ENCODE results near the gene TTC28. TPM values are rescaled to one million over a fixed set of nuclear protein-coding genes. Genes with fewer than 3 reads are reported as not detected.
"Not testable (repeated sequence)": the region's sequence is repeated elsewhere in the genome, so short reads cannot be mapped to it uniquely, and the experiment has no call there.

TTC28 gene
- polyA plus RNA-seq, 1 donor from 2014 or later = 0.30 TPM

DNA sequence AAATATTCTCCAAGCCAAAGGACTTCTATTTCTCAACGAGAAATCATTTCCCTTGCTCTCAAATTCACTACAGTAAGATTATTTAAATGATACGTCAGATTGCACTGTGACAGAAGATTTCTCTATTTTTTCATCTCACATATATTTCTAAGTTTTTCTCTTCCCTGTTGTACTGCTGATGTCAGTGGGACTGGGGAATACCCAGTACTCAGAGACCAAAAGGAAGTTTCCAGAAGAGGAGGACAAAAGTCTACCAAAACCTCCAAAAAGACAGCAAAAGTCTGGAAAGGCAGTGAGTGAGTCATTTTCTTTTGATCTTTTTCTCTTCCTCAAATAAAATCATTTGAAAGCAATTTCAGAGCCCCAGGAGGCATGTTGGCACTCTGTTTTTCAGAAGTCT is 610.8 kb downstream of the TTC28 start:
- Mint-ChIP-seq H3K36me3 (no peaks in the 10 kb centered on the region), H3K27ac (no peak overlapping the region), H3K9me3 (peaks cover 0 to 2% (median 0%) of the 10 kb centered on the region in 3 donors), H3K4me3 (no peak overlapping the region), H3K4me1 (no peaks in the 10 kb centered on the region), H3K27me3 (peaks cover 6% of the 10 kb centered on the region)

DNA sequence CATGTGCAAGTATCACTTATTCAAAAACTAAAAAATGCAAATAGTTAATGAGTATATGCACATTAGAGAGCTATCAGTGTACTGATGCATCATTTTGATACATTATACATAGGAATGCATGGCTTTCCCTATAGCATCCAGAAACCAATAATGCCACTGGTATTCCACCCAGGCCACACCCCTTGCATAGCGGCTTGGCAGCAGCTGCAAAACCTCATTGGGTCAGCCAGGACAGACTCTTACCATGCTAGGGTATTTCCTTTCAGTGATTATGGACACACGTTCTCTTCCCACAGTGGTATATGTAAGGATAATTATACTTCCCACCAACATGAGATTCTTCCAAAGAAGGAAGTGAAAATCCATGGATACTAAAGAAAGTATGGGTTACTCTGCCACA is 614.7 kb downstream of the TTC28 start:
- no peak overlapping the region for H3K4me3 Mint-ChIP-seq
- H3K27me3 Mint-ChIP-seq = peaks cover 10% of the 10 kb centered on the region
- no peaks in the 10 kb centered on the region for H3K4me1 Mint-ChIP-seq
- no peaks in the 10 kb centered on the region for H3K36me3 Mint-ChIP-seq
- H3K27ac Mint-ChIP-seq = no peak overlapping the region
- H3K9me3 Mint-ChIP-seq = peaks cover 0 to 3% (median 2%) of the 10 kb centered on the region in 3 donors

DNA sequence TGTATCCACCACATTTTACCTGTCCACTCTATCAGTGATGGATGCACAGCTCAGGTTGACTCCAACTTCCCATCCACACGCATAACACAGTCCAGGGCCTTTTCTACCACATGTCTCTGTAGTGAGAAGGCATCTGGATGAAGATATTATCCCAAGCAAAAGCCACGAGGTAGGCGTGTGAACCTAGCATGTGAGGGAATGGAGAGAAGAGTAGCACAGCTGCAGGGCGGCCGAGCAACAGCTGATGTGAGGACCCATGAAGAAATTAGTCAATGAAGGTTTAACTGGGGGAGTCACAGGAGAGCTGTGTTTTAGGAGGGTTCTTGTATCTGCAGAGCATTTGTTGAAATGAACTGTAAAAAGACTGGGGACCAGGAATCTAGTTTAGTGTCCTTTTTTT is 616.0 kb downstream of the TTC28 start:
- peaks cover 10% of the 10 kb centered on the region for H3K27me3 Mint-ChIP-seq
- H3K4me1 Mint-ChIP-seq = no peaks in the 10 kb centered on the region
- no peak overlapping the region for H3K27ac Mint-ChIP-seq
- no peaks in the 10 kb centered on the region for H3K36me3 Mint-ChIP-seq
- H3K9me3 Mint-ChIP-seq = peaks cover 0 to 3% (median 2%) of the 10 kb centered on the region in 3 donors
- H3K4me3 Mint-ChIP-seq = no peak overlapping the region

DNA sequence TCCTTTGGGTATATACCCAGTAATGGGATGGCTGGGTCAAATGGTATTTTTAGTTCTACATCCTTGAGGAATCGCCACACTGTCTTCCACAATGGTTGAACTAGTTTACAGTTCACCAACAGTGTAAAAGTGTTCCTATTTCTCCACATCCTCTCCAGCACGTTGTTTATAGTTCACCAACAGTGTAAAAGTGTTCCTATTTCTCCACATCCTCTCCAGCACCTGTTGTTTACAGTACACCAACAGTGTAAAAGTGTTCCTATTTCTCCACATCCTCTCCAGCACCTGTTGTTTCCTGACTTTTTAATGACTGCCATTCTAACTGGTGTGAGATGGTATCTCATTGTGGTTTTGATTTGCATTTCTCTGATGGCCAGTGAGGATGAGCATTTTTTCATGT is 619.0 kb downstream of the TTC28 start:
- not testable (repeated sequence) for H3K36me3 Mint-ChIP-seq, H3K4me1 Mint-ChIP-seq, H3K4me3 Mint-ChIP-seq, H3K27me3 Mint-ChIP-seq, H3K27ac Mint-ChIP-seq, H3K9me3 Mint-ChIP-seq

DNA sequence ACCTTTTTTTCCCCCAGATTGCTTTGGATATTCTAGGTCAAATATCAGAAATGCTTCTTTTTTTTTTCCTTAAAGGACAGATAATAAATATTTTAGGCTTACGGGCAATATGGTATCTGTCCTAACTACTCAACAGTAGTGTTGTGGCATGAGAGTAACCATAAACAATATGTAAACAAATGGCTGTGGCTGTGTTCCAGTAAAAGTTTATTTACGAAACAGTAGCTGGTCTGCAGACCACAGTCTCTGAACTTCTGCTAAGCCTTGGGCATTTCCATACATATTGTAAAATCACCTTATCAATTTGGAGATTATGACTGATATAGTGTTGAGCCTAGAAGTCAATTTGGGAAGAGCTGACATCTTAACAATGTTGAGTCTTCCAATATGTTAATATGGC is 621.6 kb downstream of the TTC28 start:
- H3K4me1 Mint-ChIP-seq = no peaks in the 10 kb centered on the region
- no peak overlapping the region for H3K27ac Mint-ChIP-seq
- peaks cover 2% of the 10 kb centered on the region for H3K27me3 Mint-ChIP-seq
- peaks cover 0 to 3% (median 0%) of the 10 kb centered on the region in 3 donors for H3K9me3 Mint-ChIP-seq
- no peaks in the 10 kb centered on the region for H3K36me3 Mint-ChIP-seq
- no peak overlapping the region for H3K4me3 Mint-ChIP-seq

DNA sequence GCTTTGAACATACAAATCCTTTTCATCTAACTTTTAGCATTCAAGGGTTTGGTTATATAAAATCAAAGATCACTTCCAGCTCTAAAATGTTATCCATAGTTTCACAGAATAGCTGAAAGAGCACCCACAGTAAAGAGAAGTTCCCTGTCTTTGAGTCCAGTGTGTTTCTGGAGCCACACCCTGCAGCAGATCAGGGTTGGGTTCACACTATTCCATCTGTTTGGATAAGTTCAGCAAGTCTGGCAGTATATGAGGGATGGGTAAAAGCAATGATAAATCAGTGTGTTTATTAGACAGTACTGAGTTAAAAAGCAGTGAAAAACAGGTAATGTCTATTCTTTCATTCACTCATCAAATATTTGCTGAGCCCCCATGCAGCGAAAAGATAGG is 624.8 kb downstream of the TTC28 start:
- H3K27ac Mint-ChIP-seq = peak overlapping the region in 1 of 3 donors; percentile 8
- H3K27me3 Mint-ChIP-seq = no peaks in the 10 kb centered on the region
- H3K4me1 Mint-ChIP-seq = no peaks in the 10 kb centered on the region
- no peak overlapping the region for H3K4me3 Mint-ChIP-seq
- H3K36me3 Mint-ChIP-seq = no peaks in the 10 kb centered on the region
- no peaks in the 10 kb centered on the region for H3K9me3 Mint-ChIP-seq

DNA sequence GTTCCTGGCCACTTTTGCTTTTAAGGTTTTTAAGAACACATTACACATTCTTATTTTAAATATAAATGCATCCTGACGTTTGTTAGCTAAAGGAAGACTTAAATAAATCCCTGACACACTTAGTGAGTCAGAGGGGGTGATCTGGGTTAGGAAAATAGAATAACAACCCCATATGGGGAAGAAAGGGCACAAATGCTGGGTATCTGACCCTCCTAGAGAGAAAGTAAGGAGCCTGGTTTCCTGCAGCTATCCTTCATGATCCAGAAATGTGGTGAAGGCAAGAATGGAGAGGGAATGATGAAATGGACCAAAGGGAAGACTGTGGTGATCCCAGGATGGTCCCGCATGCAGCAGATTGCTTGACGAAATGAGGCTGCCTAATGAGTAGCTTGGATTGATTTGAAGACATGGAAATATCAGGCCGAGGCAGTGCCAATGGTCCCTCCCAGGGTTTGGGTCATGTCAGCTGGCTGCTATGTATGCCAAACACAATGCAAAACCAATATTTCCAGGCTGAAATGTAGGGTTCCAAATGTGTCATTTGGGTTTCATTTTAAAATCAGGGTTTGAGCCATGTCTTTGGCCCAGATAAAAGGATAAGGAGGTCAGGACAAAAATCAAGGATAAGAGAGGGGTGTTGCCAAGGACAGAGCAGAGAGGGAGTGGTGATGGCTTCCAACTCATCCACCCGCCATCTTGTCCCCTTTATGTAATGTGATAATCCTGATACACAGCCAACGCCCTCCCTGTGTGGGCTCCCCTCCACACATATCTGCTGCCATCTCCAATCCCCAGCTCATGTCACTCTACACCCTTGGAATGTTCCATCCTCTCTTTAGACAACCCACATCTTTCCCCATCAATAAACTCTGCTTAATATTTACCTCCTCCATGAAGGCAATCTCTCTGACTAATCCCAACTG is 625.5 kb downstream of the TTC28 start:
- Mint-ChIP-seq H3K27me3 (peaks cover 2% of the 10 kb centered on the region), H3K9me3 (no peaks in the 10 kb centered on the region), H3K27ac (peak overlapping the region in 1 of 3 donors; percentile 8), H3K4me1 (no peaks in the 10 kb centered on the region), H3K36me3 (no peaks in the 10 kb centered on the region), H3K4me3 (no peak overlapping the region)

DNA sequence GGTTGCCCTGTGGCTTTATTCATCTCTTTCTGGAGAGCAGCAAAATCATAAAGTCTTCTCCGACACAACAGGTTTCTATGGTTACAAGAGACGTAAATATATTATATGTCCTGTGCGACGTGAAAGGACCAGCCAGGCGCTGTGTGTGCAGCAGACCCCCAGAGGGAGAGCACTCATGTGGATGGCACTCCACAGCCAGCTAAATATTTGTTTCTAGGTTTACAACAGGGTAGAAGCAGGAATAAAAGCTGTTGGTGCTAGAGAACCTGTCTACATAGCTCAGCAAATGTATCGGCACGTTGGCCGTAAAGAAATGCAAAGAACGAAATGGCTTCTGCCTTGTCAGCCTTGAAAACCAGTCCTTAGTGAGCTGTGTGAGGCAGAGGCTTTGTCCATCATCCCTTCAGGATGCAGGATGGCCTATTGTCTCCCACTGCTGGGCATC is 626.8 kb downstream of the TTC28 start:
- no peaks in the 10 kb centered on the region for H3K9me3 Mint-ChIP-seq

DNA sequence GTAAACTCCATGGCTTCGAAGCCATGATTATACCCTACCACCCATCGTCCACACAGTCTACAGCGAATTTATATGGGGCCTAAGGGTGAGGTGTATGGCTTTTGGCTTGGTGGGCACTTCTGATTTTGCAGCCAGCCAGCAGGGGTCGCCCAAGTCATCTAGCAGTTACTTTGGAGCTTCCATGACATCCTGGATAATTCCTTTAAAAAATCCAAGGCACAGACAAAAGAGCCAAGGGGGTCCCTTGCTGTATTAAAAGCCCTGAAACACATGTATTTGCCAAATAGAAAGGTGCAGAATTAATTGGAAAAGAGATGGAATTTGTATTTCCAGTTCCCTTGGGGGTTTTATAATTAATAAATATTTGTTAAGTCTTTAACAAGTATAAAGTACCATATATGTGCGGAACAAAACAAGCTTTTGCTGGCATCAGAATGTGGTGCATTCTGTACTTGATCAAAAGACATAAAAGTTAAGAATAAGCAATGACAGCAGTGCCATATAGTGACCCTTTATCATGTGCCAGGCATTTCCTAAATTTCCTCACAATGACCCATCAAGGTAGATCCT is 627.8 kb downstream of the TTC28 start:
- Mint-ChIP-seq H3K27me3 (peaks cover 2% of the 10 kb centered on the region), H3K27ac (no peak overlapping the region), H3K4me1 (no peaks in the 10 kb centered on the region), H3K36me3 (no peaks in the 10 kb centered on the region), H3K9me3 (no peaks in the 10 kb centered on the region), H3K4me3 (no peak overlapping the region)

More for the DNA sequence above, 626.8 kb downstream of the TTC28 start:
- Mint-ChIP-seq H3K27me3 (peaks cover 2% of the 10 kb centered on the region), H3K36me3 (no peaks in the 10 kb centered on the region), H3K4me3 (no peak overlapping the region), H3K4me1 (no peaks in the 10 kb centered on the region), H3K27ac (no peak overlapping the region)

DNA sequence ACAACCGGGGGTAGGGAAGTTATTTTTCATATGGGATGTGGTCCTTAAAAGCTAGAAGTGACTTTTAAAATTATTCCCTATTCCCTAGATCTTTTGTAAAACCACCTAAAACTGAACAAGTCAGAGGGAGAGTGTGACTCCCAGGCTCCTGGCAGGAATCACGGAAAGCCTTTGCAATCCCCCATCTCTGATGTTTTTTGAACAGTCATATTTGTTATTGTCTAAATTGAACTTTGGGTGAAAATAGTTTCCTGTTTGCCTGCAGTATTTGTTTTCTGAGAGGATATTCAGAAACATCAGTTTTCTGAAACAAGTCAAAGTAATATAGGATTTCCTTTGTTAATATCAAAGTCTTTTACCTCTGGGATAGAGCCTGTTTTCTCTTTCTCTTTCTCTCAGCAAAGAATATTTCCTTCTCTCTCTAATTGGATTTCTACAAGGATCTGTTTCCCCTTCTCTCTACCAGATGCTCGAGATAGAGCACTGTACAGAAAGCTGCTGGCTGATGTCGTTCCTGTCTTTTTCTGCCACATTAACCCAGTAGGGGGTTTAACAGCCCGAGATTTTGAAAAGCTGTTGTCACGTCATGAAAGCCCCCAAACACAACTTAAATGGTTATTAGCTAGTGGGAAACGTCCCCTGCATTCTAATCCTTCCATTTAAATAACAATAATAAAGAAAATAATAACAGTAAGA is 628.4 kb downstream of the TTC28 start:
- Mint-ChIP-seq H3K27me3 (peaks cover 2% of the 10 kb centered on the region), H3K4me1 (no peaks in the 10 kb centered on the region), H3K27ac (no peak overlapping the region), H3K4me3 (no peak overlapping the region), H3K36me3 (no peaks in the 10 kb centered on the region), H3K9me3 (no peaks in the 10 kb centered on the region)

DNA sequence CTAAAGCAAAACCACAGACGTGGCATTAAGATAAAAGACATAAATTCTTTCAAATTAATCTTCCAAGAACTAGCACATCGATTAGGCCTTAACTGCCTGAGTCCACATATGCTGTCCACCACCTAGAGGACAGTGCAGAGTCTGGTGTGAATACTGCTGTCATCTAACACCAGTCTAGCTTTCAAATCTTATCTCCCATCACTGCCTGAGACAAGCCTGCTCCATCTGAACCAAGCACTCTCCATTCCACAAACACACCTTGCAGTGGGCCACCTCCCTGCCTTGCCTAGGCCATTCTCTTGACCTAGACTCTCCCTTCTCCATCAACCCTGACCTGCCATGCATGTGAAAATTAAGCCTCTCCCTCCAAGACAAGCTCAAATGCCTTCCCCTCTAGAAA is 631.1 kb downstream of the TTC28 start:
- no peaks in the 10 kb centered on the region for H3K36me3 Mint-ChIP-seq

DNA sequence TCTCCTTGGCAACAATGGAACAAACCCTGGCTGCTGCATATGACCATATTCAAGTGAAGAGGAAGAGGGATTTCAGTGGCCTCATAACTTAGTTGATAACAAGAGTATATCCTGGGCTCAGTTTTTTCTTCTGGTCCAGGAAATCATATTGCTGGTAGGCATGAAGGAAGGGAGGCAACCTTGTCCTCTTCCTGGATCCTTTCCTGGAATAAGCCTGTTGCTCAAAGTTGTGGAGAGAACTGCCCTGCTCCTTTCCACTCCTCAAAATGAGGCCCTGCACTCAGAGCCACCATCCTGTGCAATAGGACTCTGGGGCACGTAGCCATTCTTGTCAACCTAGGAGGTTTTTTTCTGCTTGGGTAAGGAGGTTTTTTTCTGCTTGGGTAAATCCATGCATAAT is 631.9 kb downstream of the TTC28 start:
- Mint-ChIP-seq H3K27ac (peak overlapping the region in 1 of 3 donors; percentile 36), H3K36me3 (no peaks in the 10 kb centered on the region), H3K9me3 (no peaks in the 10 kb centered on the region), H3K4me1 (peaks cover 0 to 9% (median 0%) of the 10 kb centered on the region in 3 donors), H3K4me3 (no peak overlapping the region), H3K27me3 (peaks cover 2% of the 10 kb centered on the region)

More for the DNA sequence above, 631.1 kb downstream of the TTC28 start:
- Mint-ChIP-seq H3K4me1 (peaks cover 0 to 9% (median 0%) of the 10 kb centered on the region in 3 donors), H3K27me3 (peaks cover 2% of the 10 kb centered on the region), H3K4me3 (no peak overlapping the region), H3K27ac (no peak overlapping the region), H3K9me3 (no peaks in the 10 kb centered on the region)

DNA sequence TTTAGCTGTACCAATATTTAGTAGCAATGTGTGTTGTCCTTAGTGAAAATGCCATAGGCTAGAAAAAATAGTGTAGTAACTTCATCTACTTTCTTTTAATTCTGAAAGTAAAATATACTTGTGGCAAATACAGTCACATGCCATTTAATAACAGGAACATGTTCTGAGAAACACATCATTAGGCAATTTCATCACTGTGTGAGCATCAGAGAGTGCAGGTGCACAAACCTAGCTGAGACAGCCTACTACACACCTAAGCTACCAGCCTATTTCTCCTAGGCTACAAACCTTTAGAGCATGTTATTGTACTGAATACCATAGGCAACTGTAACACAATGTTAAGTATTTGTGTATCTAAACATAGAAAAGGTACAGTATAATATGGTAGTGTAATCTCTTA is 633.5 kb downstream of the TTC28 start:
- Mint-ChIP-seq H3K27ac (no peak overlapping the region), H3K4me1 (peaks cover 0 to 9% (median 0%) of the 10 kb centered on the region in 3 donors), H3K9me3 (peaks cover 0 to 1% (median 0%) of the 10 kb centered on the region in 3 donors), H3K27me3 (peaks cover 2% of the 10 kb centered on the region), H3K4me3 (no peak overlapping the region), H3K36me3 (no peaks in the 10 kb centered on the region)

DNA sequence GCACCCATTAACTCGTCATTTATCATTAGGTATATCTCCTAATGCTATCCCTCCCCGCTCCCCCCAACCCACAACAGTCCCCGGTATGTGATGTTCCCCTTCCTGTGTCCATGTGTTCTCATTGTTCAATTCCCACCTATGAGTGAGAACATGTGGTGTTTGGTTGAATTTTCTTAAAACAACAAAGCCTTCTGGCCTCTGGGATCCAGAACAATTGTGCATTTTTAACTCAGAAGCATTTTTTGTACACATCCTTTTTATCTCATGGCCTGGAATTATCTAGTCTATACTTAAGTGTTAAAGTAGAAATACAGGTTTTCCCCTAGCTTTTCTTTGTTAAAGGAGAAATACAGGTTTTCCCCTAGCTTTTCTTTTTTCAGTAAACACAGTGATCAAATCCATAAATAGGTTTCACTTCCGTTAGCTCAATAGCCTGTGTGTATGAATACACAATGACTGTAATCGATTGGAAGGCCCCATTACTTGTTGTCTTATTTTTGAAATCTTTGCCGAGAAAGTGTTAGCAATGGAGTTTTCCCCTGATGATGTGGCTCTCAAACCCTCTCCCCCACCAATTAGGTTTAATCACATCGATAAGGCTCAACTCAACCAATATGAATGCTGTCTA is 635.0 kb downstream of the TTC28 start:
- no peak overlapping the region for H3K4me3 Mint-ChIP-seq
- peaks cover 2% of the 10 kb centered on the region for H3K27me3 Mint-ChIP-seq
- H3K9me3 Mint-ChIP-seq = peaks cover 0 to 1% (median 0%) of the 10 kb centered on the region in 3 donors
- no peak overlapping the region for H3K27ac Mint-ChIP-seq
- no peaks in the 10 kb centered on the region for H3K36me3 Mint-ChIP-seq
- H3K4me1 Mint-ChIP-seq = peaks cover 0 to 9% (median 0%) of the 10 kb centered on the region in 3 donors

DNA sequence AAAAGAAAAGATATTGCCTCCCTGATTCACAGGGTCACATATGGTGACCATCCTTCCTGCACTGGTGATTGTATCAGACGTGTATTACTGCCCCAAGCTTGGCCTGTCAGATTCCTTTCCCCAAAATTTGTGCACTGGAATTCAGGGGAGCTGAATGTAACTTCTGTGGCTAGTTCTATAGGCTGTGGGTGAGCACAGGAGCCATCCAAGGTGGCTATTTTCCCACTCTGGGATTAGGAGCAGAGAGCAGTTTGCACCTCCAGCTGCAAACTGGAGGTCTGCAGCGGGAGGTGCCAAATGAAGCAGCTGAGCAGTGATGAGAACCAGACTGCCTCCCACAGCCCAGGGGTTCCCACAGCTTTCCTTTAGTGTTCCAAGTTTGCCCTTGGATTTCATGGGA is 636.4 kb downstream of the TTC28 start:
- no peaks in the 10 kb centered on the region for H3K36me3 Mint-ChIP-seq
- no peaks in the 10 kb centered on the region for H3K27me3 Mint-ChIP-seq
- H3K4me1 Mint-ChIP-seq = peaks cover 0 to 9% (median 0%) of the 10 kb centered on the region in 3 donors
- no peak overlapping the region for H3K4me3 Mint-ChIP-seq
- H3K9me3 Mint-ChIP-seq = peaks cover 0 to 1% (median 0%) of the 10 kb centered on the region in 3 donors
- no peak overlapping the region for H3K27ac Mint-ChIP-seq

Measured in IgD-negative memory B cell (primary cell).